AML-193 (cell line): ENCODE data around the gene MET.
"Not testable (repeated sequence)": the region's sequence is repeated elsewhere in the genome, so short reads cannot be mapped to it uniquely, and the experiment has no call there.

Experiments used
- DNase-seq, 2 experiments: peaks; one replicate each; lab custom pipeline; 2025; lab: John Stamatoyannopoulos, UW

Gene MET

GRCh38 chr7:116754186-116754585 lies 82.2 kb downstream of the MET start:
- no peak for DNase-seq

- DNase-seq: no peak
Observed at GRCh38 chr7:116757283-116757682, 85.3 kb downstream of the MET start.

GRCh38 chr7:116759642-116760041 lies 87.6 kb downstream of the MET start:
- DNase-seq: not testable (repeated sequence)

GRCh38 chr7:116762971-116763370 lies 91.0 kb downstream of the MET start:
- no peak for DNase-seq

- DNase-seq: no peak
Observed at GRCh38 chr7:116763647-116764046, 91.7 kb downstream of the MET start.

GRCh38 chr7:116766881-116767280 lies 94.9 kb downstream of the MET start:
- no peak for DNase-seq

- no peak for DNase-seq
Observed at GRCh38 chr7:116769546-116769945, 97.5 kb downstream of the MET start.

- DNase-seq: no peak
Observed at GRCh38 chr7:116770941-116771340, 98.9 kb downstream of the MET start.

- DNase-seq: no peak
Observed at GRCh38 chr7:116771640-116772039, 99.6 kb downstream of the MET start.

GRCh38 chr7:116772423-116772863 lies 100.4 kb downstream of the MET start:
- DNase-seq: no peak

- DNase-seq: no peak
Observed at GRCh38 chr7:116772926-116773749, 101.1 kb downstream of the MET start.

GRCh38 chr7:116776046-116776445 lies 104.0 kb downstream of the MET start:
- no peak for DNase-seq

GRCh38 chr7:116776610-116777289 lies 104.8 kb downstream of the MET start:
- no peak for DNase-seq

GRCh38 chr7:116777651-116778281 lies 105.8 kb downstream of the MET start:
- DNase-seq: no peak

- DNase-seq: no peak
Observed at GRCh38 chr7:116779216-116779615, 107.2 kb downstream of the MET start.

- DNase-seq: no peak
Observed at GRCh38 chr7:116779931-116780330, 107.9 kb downstream of the MET start.

- DNase-seq: no peak
Observed at GRCh38 chr7:116780521-116780920, 108.5 kb downstream of the MET start.

GRCh38 chr7:116780966-116781365 lies 109.0 kb downstream of the MET start:
- DNase-seq: no peak

GRCh38 chr7:116781584-116781983 lies 109.6 kb downstream of the MET start:
- DNase-seq: no peak

- DNase-seq: no peak
Observed at GRCh38 chr7:116782177-116782711, 110.2 kb downstream of the MET start.

- no peak for DNase-seq
Observed at GRCh38 chr7:116783666-116784318, 111.8 kb downstream of the MET start.

GRCh38 chr7:116784647-116785046 lies 112.7 kb downstream of the MET start:
- no peak for DNase-seq
